Measurements from ENCODE around the gene AOPEP. TPM values are rescaled to one million over a fixed set of nuclear protein-coding genes. Genes with fewer than 3 reads are reported as not detected.

AOPEP gene
- total and polyA plus RNA-seq, 9 of the 15 experiments (the other 6 are each of a cell fraction or from before 2014, with no cell fraction given), result 4.5 to 19.3 (median 13.5) TPM

DNA sequence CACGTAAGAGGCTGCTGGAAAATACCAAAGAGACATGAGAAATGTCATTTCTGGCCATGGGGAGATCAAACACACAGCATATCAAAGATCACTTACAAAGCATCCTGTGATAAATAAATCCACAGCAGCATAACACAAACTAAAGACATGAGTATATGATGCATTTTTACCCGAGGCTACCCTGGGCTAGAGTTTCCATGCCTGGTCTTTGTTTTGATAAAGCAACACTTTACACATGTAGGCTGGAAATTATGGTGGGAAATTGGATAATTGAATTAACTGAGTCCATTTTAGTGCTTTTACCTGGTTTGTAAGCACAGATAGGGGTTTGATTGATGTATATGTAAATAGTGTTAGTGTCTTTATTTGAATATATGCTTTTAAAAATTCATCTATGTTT, 288.4 kb downstream of the AOPEP start:
- no peak overlapping the region for H3K27ac ChIP-seq (ENCODE audit: extremely low read depth, low read depth, low read length)
- FAIRE-seq (no peak), ATAC-seq (no peak), DNase-seq (ENCODE audit: extremely low read depth in 1 of 4, low spot score in 3 of 4) (no peak)
- peaks cover 11% of the 10 kb centered on the region; the same call in 2 of the 3 replicates for H3K36me3 ChIP-seq (ENCODE audit: control insufficient read depth, insufficient read depth, low read length)
- no peak overlapping the region for H2AFZ ChIP-seq (ENCODE audit: low read depth, low read length)
- H3K9ac ChIP-seq (ENCODE audit: insufficient read depth in 1 of 2, low read depth in 2 of 2, low read length in 2 of 2), result no peak overlapping the region
- TF ChIP-seq, protein P1, sequence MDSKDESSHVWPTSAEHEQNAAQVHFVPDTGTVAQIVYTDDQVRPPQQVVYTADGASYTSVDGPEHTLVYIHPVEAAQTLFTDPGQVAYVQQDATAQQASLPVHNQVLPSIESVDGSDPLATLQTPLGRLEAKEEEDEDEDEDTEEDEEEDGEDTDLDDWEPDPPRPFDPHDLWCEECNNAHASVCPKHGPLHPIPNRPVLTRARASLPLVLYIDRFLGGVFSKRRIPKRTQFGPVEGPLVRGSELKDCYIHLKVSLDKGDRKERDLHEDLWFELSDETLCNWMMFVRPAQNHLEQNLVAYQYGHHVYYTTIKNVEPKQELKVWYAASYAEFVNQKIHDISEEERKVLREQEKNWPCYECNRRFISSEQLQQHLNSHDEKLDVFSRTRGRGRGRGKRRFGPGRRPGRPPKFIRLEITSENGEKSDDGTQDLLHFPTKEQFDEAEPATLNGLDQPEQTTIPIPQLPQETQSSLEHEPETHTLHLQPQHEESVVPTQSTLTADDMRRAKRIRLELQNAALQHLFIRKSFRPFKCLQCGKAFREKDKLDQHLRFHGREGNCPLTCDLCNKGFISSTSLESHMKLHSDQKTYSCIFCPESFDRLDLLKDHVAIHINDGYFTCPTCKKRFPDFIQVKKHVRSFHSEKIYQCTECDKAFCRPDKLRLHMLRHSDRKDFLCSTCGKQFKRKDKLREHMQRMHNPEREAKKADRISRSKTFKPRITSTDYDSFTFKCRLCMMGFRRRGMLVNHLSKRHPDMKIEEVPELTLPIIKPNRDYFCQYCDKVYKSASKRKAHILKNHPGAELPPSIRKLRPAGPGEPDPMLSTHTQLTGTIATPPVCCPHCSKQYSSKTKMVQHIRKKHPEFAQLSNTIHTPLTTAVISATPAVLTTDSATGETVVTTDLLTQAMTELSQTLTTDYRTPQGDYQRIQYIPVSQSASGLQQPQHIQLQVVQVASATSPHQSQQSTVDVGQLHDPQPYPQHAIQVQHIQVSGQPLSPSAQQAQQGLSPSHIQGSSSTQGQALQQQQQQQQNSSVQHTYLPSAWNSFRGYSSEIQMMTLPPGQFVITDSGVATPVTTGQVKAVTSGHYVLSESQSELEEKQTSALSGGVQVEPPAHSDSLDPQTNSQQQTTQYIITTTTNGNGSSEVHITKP (IDR thresholded peaks at IDR 0.05; ENCODE audit: partially characterized antibody), result no peak
- no peak for TF ChIP-seq KAT7 (CRISPR knock-in tag; IDR thresholded peaks at IDR 0.05; ENCODE audit: borderline replicate concordance)
- no peak for TF ChIP-seq ZNF589 (CRISPR knock-in tag; IDR thresholded peaks at IDR 0.05; ENCODE audit: low read depth)
- TF ChIP-seq ZNF140 (CRISPR knock-in tag; IDR thresholded peaks at IDR 0.05), result no peak
- no peak for TF ChIP-seq TCFL5 (CRISPR knock-in tag; conservative IDR thresholded peaks at IDR 0.05)
- TF ChIP-seq POLR2H (tag; IDR thresholded peaks at IDR 0.05; ENCODE audit: low read depth), result no peak
- TF ChIP-seq, protein P2, sequence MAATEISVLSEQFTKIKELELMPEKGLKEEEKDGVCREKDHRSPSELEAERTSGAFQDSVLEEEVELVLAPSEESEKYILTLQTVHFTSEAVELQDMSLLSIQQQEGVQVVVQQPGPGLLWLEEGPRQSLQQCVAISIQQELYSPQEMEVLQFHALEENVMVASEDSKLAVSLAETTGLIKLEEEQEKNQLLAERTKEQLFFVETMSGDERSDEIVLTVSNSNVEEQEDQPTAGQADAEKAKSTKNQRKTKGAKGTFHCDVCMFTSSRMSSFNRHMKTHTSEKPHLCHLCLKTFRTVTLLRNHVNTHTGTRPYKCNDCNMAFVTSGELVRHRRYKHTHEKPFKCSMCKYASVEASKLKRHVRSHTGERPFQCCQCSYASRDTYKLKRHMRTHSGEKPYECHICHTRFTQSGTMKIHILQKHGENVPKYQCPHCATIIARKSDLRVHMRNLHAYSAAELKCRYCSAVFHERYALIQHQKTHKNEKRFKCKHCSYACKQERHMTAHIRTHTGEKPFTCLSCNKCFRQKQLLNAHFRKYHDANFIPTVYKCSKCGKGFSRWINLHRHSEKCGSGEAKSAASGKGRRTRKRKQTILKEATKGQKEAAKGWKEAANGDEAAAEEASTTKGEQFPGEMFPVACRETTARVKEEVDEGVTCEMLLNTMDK (IDR thresholded peaks at IDR 0.05; ENCODE audit: borderline replicate concordance, insufficient read depth, low read depth, low read length, poor library complexity, severe bottlenecking), result no peak
- TF ChIP-seq DIDO1 (tag; IDR thresholded peaks at IDR 0.05; ENCODE audit: low read depth), result no peak
- 56% methylated on average over 2 of the region's 2 CpGs for WGBS (ENCODE audit: insufficient coverage, low coverage, missing lambda C conversion rate)
- no peak overlapping the region for H3K4me3 ChIP-seq
- in situ Hi-C loops (cut with MboI), result no loop called here
- POLR2A ChIA-PET, result no interaction called here
- peaks cover 0 to 10% of the 10 kb centered on the region in 2 experiments; a peak in 2 of 5 replicates for H3K4me1 ChIP-seq (replicated peaks in 1 of 2; ENCODE audit: control insufficient read depth in 2 of 2, insufficient read depth in 2 of 2, low read length in 2 of 2)
- intact Hi-C loops (cut with micrococcal nuclease), result no loop called here
- H4K20me1 ChIP-seq (replicated peaks; ENCODE audit: control insufficient read depth, insufficient read depth, low read length), result no peaks in the 10 kb centered on the region
- H3K4me2 ChIP-seq (ENCODE audit: insufficient read depth, low read length), result no peak overlapping the region
- no peaks in the 10 kb centered on the region for H3K9me3 ChIP-seq (replicated peaks; ENCODE audit: control insufficient read depth, insufficient read depth, low read depth, low read length)
- BruUV-seq (replicated peaks), result TSS peak; percentile 4
- no peaks in the 10 kb centered on the region for H3K79me2 ChIP-seq (ENCODE audit: control insufficient read depth, insufficient read depth, low read length)
- no peaks in the 10 kb centered on the region for H3K9me1 ChIP-seq (ENCODE audit: control insufficient read depth, insufficient read depth, low read length)
- CTCF ChIA-PET (ENCODE audit: low intra/inter-chr PET ratio), result interaction anchor here (0.5 kb wide), 1 partner anchor 111 kb away, joined by 3 read pairs; no protein-coding TSS in a partner anchor
- no peaks in the 10 kb centered on the region for H3K27me3 ChIP-seq (ENCODE audit: control insufficient read depth in 2 of 2, insufficient read depth in 2 of 2, low read length in 2 of 2)

All from K562 (cell line).